Thyroid gland (tissue), 4 donors: ENCODE results near the gene COG2. TPM values are rescaled to one million over a fixed set of nuclear protein-coding genes. Genes with fewer than 3 reads are reported as not detected.

Experiments used
- DNase-seq, 2 donors: peaks; one replicate each; pipeline ENCODE4 v3.0.0-alpha.2; 2019
- H3K27ac ChIP-seq, 3 donors: fragments of 200-600 bp; sonication (generic); 1 replicate in 2 of 3; 2 replicates in 1 of 3; pipeline ENCODE4 v1.5.1; 2016 to 2019; ENCODE audit warnings: mild to moderate bottlenecking in 1 of 3, moderate library complexity in 1 of 3
- H3K27me3 ChIP-seq: fragments of 200-600 bp; sonication (generic); one replicate; pipeline ENCODE4 v1.5.1; 2019
- H3K36me3 ChIP-seq, 2 donors: fragments of 200-600 bp; sonication (generic); one replicate each; pipeline ENCODE4 v1.5.1; 2016 to 2019
- H3K4me1 ChIP-seq, 2 donors: fragments of 200-600 bp; sonication (generic); one replicate each; pipeline ENCODE4 v1.5.1; 2017 to 2019
- H3K4me3 ChIP-seq, 3 donors: fragments of 200-600 bp; sonication (generic); replicated peaks in 1 of 3; 1 replicate in 2 of 3; 2 replicates in 1 of 3; pipeline ENCODE4 v1.5.1; 2016; ENCODE audit warnings: mild to moderate bottlenecking in 1 of 3
- H3K9me3 ChIP-seq: fragments of 200-600 bp; sonication (generic); one replicate; pipeline ENCODE4 v1.5.1; 2017
- CTCF ChIP-seq, 6 experiments: fragments of 200-600 bp in 3 of 6; fragments of 450-650 bp in 3 of 6; sonication (generic) in 3 of 6; IDR thresholded peaks; one replicate each; pipeline ENCODE4 v1.5.1; 2016 to 2019; ENCODE audit warnings: antibody characterized with exemption in 6 of 6, mild to moderate bottlenecking in 2 of 6, inconsistent platforms in 1 of 6, moderate library complexity in 1 of 6
- POLR2A ChIP-seq, 2 donors: fragments of 450-650 bp; IDR thresholded peaks; one replicate each; pipeline ENCODE4 v1.6.1; 2017; ENCODE audit warnings: antibody characterized with exemption in 2 of 2, mild to moderate bottlenecking in 2 of 2, moderate library complexity in 1 of 2
- WGBS, 2 donors: methylation state at CpG; one replicate each; pipeline ENCODE4 v1.1.5; 2017; 5-methylcytosine and 5-hydroxymethylcytosine counted together
- intact Hi-C: fragments of 100-400 bp; cut with DNase I; formaldehyde crosslinking; loops from one replicate; pipeline ENCODE4 v1.15.1; 2023
- total RNA-seq, 4 donors: library from RNA; depleted of rRNA; stranded (reverse); fragments of >200 nt; gene quantifications; one replicate each; pipeline ENCODE4 v1.2.3, GENCODE V29; 2016

COG2 gene
- total RNA-seq, 4 donors from 2014 or later: 36.3 to 48.1 (median 37.5) TPM

GRCh38 chr1:230708631-230709580 lies 66.6 kb downstream of the COG2 start:
- Histone ChIP-seq H3K27ac (no peak overlapping the region), H3K36me3 (no peaks in the 10 kb centered on the region), H3K4me3 (no peak overlapping the region), H3K4me1 (peaks cover 0 to 2% of the 10 kb centered on the region in 2 donors), H3K9me3 (no peaks in the 10 kb centered on the region), H3K27me3 (no peaks in the 10 kb centered on the region)
- WGBS, 2 donors: 72 to 77% methylated on average over 16 of the region's 16 CpGs
- intact Hi-C loops: no loop called here
- no peak for DNase-seq
- TF ChIP-seq CTCF (IDR thresholded peaks at IDR 0.05) (no peak), POLR2A (IDR thresholded peaks at IDR 0.05) (no peak)

GRCh38 chr1:230709619-230710542 lies 67.6 kb downstream of the COG2 start:
- intact Hi-C loops: no loop called here
- no peak for TF ChIP-seq POLR2A (IDR thresholded peaks at IDR 0.05)
- TF ChIP-seq CTCF (IDR thresholded peaks at IDR 0.05): no peak
- H3K4me1 ChIP-seq: peaks cover 0 to 7% of the 10 kb centered on the region in 2 donors
- no peak overlapping the region for H3K27ac ChIP-seq
- no peak for DNase-seq
- no peaks in the 10 kb centered on the region for H3K36me3 ChIP-seq
- WGBS, 2 donors: 91 to 95% methylated on average over 11 to 13 of the region's 18 CpGs
- no peaks in the 10 kb centered on the region for H3K27me3 ChIP-seq
- no peak overlapping the region for H3K4me3 ChIP-seq
- no peaks in the 10 kb centered on the region for H3K9me3 ChIP-seq

- H3K27ac ChIP-seq: no peak overlapping the region
Observed at GRCh38 chr1:230710543-230710904, 68.2 kb downstream of the COG2 start.

GRCh38 chr1:230711245-230711644 lies 69.0 kb downstream of the COG2 start:
- intact Hi-C loops: no loop called here
- no peak for TF ChIP-seq POLR2A (IDR thresholded peaks at IDR 0.05)
- no peak for TF ChIP-seq CTCF (IDR thresholded peaks at IDR 0.05)
- Histone ChIP-seq H3K27me3 (no peaks in the 10 kb centered on the region), H3K27ac (no peak overlapping the region), H3K9me3 (no peaks in the 10 kb centered on the region), H3K4me1 (peaks cover 0 to 7% of the 10 kb centered on the region in 2 donors), H3K4me3 (no peak overlapping the region), H3K36me3 (no peaks in the 10 kb centered on the region)
- no peak for DNase-seq
- WGBS, 2 donors: 83 to 93% methylated on average over 3 of the region's 3 CpGs

More at GRCh38 chr1:230710543-230710904, 68.2 kb downstream of the COG2 start:
- Histone ChIP-seq H3K9me3 (no peaks in the 10 kb centered on the region), H3K36me3 (no peaks in the 10 kb centered on the region), H3K27me3 (no peaks in the 10 kb centered on the region), H3K4me1 (peaks cover 0 to 7% of the 10 kb centered on the region in 2 donors), H3K4me3 (no peak overlapping the region)
- WGBS, 2 donors: 87 to 96% methylated on average over 3 to 8 of the region's 8 CpGs
- TF ChIP-seq POLR2A (IDR thresholded peaks at IDR 0.05) (no peak), CTCF (IDR thresholded peaks at IDR 0.05) (no peak)
- no peak for DNase-seq
- intact Hi-C loops: no loop called here
